HCT116 (cell line): ENCODE measurements around the gene EXOC4. TPM values are rescaled to one million over a fixed set of nuclear protein-coding genes. Genes with fewer than 3 reads are reported as not detected.

Experiments
- ATAC-seq: fragments of 200-7000 bp; cut with Tn5 transposase; 2 replicates; pipeline ENCODE4 v1.9.1; 2020; ENCODE audit warnings: mild to moderate bottlenecking, moderate library complexity
- BruUV-seq: library from RNA; stranded (reverse); fragments of 400-500 nt; replicated peaks from 2 replicates; lab custom pipeline; 2021; lab: Mats Ljungman, UMichigan
- CTCF ChIA-PET: fragments of 300-600 bp; sonication (Branson Sonifier 250); formaldehyde crosslinking; loops from one replicate; lab custom pipeline; 2021; ENCODE audit warnings: antibody characterized with exemption; lab: Charles Lee
- POLR2A ChIA-PET: fragments of 300-600, 350-600 bp; sonication (Branson Sonifier 250); formaldehyde crosslinking; loops from one replicate; lab custom pipeline; 2021; ENCODE audit warnings: antibody characterized with exemption; lab: Charles Lee
- RAD21 ChIA-PET, 2 experiments: fragments of 300-600 bp; sonication (Branson Sonifier 250); formaldehyde crosslinking; loops; one replicate each; lab custom pipeline; 2023; ENCODE audit warnings: low total read pairs in 2 of 2; ENCODE audit not compliant: uncharacterized antibody in 2 of 2, unreplicated experiment in 2 of 2, low non-redundant PET in 1 of 2; lab: Charles Lee
- DNase-seq: peaks from one replicate; pipeline ENCODE4 v3.0.0-alpha.2; 2010; ENCODE audit warnings: low read depth, low spot score
- H2AFZ ChIP-seq: fragments of 200-600 bp; shearing (Covaris generic), sonication (generic); 2 replicates; pipeline ENCODE4 v1.6.1; 2017; ENCODE audit warnings: low read depth, mixed run types, mixed read lengths, antibody characterized with exemption, low read length; ENCODE audit not compliant: poor library complexity, severe bottlenecking
- H3K27ac ChIP-seq: 2 replicates; pipeline ENCODE4 v1.5.1; 2012; ENCODE audit warnings: low read depth, low read length
- H3K27me3 ChIP-seq: fragments of 200-600 bp; sonication (generic); 2 replicates; pipeline ENCODE4 v1.6.1; 2016; ENCODE audit warnings: mixed run types, low read length, mixed read lengths; ENCODE audit not compliant: insufficient read depth
- H3K36me3 ChIP-seq, 2 experiments: fragments of 200-500 bp in 1 of 2; fragments of 200-600 bp in 1 of 2; sonication (Bioruptor generic) in 1 of 2; sonication (generic) in 1 of 2; 2 replicates each; pipeline versions ENCODE4 v1.5.1 to v1.6.1; 2014 to 2016; ENCODE audit warnings: low read length in 2 of 2, inconsistent platforms in 1 of 2, mixed read lengths in 1 of 2, mixed run types in 1 of 2; ENCODE audit not compliant: insufficient read depth in 2 of 2, control insufficient read depth in 1 of 2
- H3K4me1 ChIP-seq, 2 experiments: fragments of 200-600 bp in 1 of 2; sonication (generic) in 1 of 2; 2 replicates each; pipeline versions ENCODE4 v1.5.1 to v1.6.1; 2012 to 2017; ENCODE audit warnings: low read length in 2 of 2, inconsistent platforms in 1 of 2, mild to moderate bottlenecking in 1 of 2, mixed read lengths in 1 of 2, mixed run types in 1 of 2, moderate library complexity in 1 of 2; ENCODE audit not compliant: insufficient read depth in 2 of 2, control insufficient read depth in 1 of 2
- H3K4me2 ChIP-seq: fragments of 200-600 bp; sonication (generic); 2 replicates; pipeline ENCODE4 v1.6.1; 2017; ENCODE audit warnings: mixed run types, low read length, mixed read lengths
- H3K4me3 ChIP-seq, 2 experiments: fragments of 200-600 bp in 1 of 2; sonication (generic) in 1 of 2; replicated peaks in 1 of 2; 2 replicates each; pipeline ENCODE4 v1.5.1; 2011 to 2016; ENCODE audit warnings: low read length in 2 of 2, control low read depth in 1 of 2, low read depth in 1 of 2, mild to moderate bottlenecking in 1 of 2, mixed read lengths in 1 of 2, mixed run types in 1 of 2
- H3K79me2 ChIP-seq: fragments of 200-600 bp; sonication (generic); 2 replicates; pipeline ENCODE4 v1.6.1; 2017; ENCODE audit warnings: mild to moderate bottlenecking, mixed run types, low read length, moderate library complexity, mixed read lengths; ENCODE audit not compliant: insufficient read depth
- H3K9ac ChIP-seq: fragments of 200-600 bp; sonication (generic); 2 replicates; pipeline ENCODE4 v1.6.1; 2016; ENCODE audit warnings: low read length, mixed read lengths
- H3K9me2 ChIP-seq: fragments of 200-600 bp; sonication (generic), shearing (Covaris generic); 2 replicates; pipeline ENCODE4 v1.6.1; 2017; ENCODE audit warnings: mixed run types, mild to moderate bottlenecking, moderate library complexity; ENCODE audit not compliant: insufficient read depth
- H3K9me3 ChIP-seq, 2 experiments: fragments of 200-500 bp in 1 of 2; fragments of 200-600 bp in 1 of 2; sonication (Bioruptor generic) in 1 of 2; sonication (generic) in 1 of 2; 2 replicates each; pipeline ENCODE4 v1.6.1; 2014 to 2017; ENCODE audit warnings: low read length in 2 of 2, mixed read lengths in 2 of 2, inconsistent platforms in 1 of 2, low read depth in 1 of 2, mild to moderate bottlenecking in 1 of 2, mixed run types in 1 of 2, moderate library complexity in 1 of 2; ENCODE audit not compliant: control insufficient read depth in 1 of 2, insufficient read depth in 1 of 2
- H4K20me1 ChIP-seq: fragments of 200-600 bp; sonication (generic), shearing (Covaris generic); 2 replicates; pipeline ENCODE4 v1.6.1; 2017; ENCODE audit warnings: mixed run types, mild to moderate bottlenecking, moderate library complexity; ENCODE audit not compliant: insufficient read depth
- CBX3 ChIP-seq: IDR thresholded peaks from 2 replicates; pipeline ENCODE4 v1.6.1; 2012; ENCODE audit warnings: low read depth
- CEBPB ChIP-seq: IDR thresholded peaks from 2 replicates; pipeline ENCODE4 v1.6.1; 2012; ENCODE audit warnings: low read depth
- CTCF ChIP-seq, 3 experiments: fragments of 200-600 bp in 1 of 3; sonication (generic) in 1 of 3; IDR thresholded peaks in 2 of 3; conservative IDR thresholded peaks in 1 of 3; 2 replicates each; pipeline ENCODE4 v1.5.1; 2012 to 2017; ENCODE audit warnings: low read depth in 2 of 3, low read length in 2 of 3, antibody characterized with exemption in 1 of 3, borderline replicate concordance in 1 of 3, control low read depth in 1 of 3, mild to moderate bottlenecking in 1 of 3, mixed read lengths in 1 of 3, mixed run types in 1 of 3, moderate library complexity in 1 of 3; ENCODE audit not compliant: insufficient read depth in 1 of 3
- EGR1 ChIP-seq: IDR thresholded peaks from 2 replicates; pipeline ENCODE4 v1.6.1; 2012; ENCODE audit warnings: low read depth
- ELF1 ChIP-seq: IDR thresholded peaks from 2 replicates; pipeline ENCODE4 v1.6.1; 2012; ENCODE audit warnings: low read depth, borderline replicate concordance
- EZH2 ChIP-seq: fragments of 200-600 bp; sonication (generic); IDR thresholded peaks from 2 replicates; pipeline ENCODE4 v1.6.1; 2017; ENCODE audit warnings: antibody characterized with exemption, mixed run types
- EZH2phosphoT487 ChIP-seq: fragments of 200-600 bp; IDR thresholded peaks from 2 replicates; pipeline ENCODE4 v1.6.1; 2018; ENCODE audit warnings: antibody characterized with exemption, borderline replicate concordance
- FOSL1 ChIP-seq: IDR thresholded peaks from 2 replicates; pipeline ENCODE4 v1.6.1; 2012; ENCODE audit warnings: low read depth
- JUND ChIP-seq: IDR thresholded peaks from 2 replicates; pipeline ENCODE4 v1.6.1; 2012
- POLR2A ChIP-seq: IDR thresholded peaks from 2 replicates; pipeline ENCODE4 v1.7.0; 2011; ENCODE audit warnings: borderline replicate concordance; ENCODE audit not compliant: insufficient read depth, insufficient read length; ENCODE audit errors: extremely low read depth
- POLR2AphosphoS5 ChIP-seq: IDR thresholded peaks from 2 replicates; pipeline ENCODE4 v1.6.1; 2011; ENCODE audit warnings: mild to moderate bottlenecking, low read depth, low read length, moderate library complexity
- RAD21 ChIP-seq: IDR thresholded peaks from 2 replicates; pipeline ENCODE4 v1.6.1; 2012; ENCODE audit warnings: low read depth, mild to moderate bottlenecking
- REST ChIP-seq: IDR thresholded peaks from 2 replicates; pipeline ENCODE4 v1.6.1; 2012; ENCODE audit warnings: low read depth
- SIN3A ChIP-seq: IDR thresholded peaks from 2 replicates; pipeline ENCODE4 v1.6.1; 2012; ENCODE audit warnings: low read depth
- SP1 ChIP-seq: IDR thresholded peaks from 2 replicates; pipeline ENCODE4 v1.6.1; 2012; ENCODE audit warnings: low read depth
- SRF ChIP-seq: IDR thresholded peaks from 2 replicates; pipeline ENCODE4 v1.6.1; 2012; ENCODE audit warnings: low read depth
- ZBTB33 ChIP-seq: IDR thresholded peaks from 2 replicates; pipeline ENCODE4 v1.6.1; 2011; ENCODE audit warnings: mild to moderate bottlenecking, low read length, moderate library complexity; ENCODE audit not compliant: insufficient replicate concordance; ENCODE audit errors: extremely low read depth
- ZFX ChIP-seq: fragments of 450-650 bp; IDR thresholded peaks from 2 replicates; pipeline ENCODE4 v1.6.1; 2017
- ZNF274 ChIP-seq: fragments of 200-500 bp; sonication (Bioruptor generic); IDR thresholded peaks from 2 replicates; pipeline ENCODE4 v1.6.1; 2014; ENCODE audit warnings: mild to moderate bottlenecking, low read depth, low read length, inconsistent platforms
- intact Hi-C: fragments of 100-400 bp; cut with micrococcal nuclease; formaldehyde crosslinking; loops from 2 replicates; pipeline ENCODE4 v1.10.0; 2022
- total RNA-seq: library from RNA; stranded (reverse); gene quantifications from one replicate; pipeline ENCODE4 v1.2.1, GENCODE V29; 2021; ENCODE audit not compliant: unreplicated experiment

The EXOC4 gene
- total RNA-seq, 1 experiment from 2014 or later, result 40.3 TPM

DNA sequence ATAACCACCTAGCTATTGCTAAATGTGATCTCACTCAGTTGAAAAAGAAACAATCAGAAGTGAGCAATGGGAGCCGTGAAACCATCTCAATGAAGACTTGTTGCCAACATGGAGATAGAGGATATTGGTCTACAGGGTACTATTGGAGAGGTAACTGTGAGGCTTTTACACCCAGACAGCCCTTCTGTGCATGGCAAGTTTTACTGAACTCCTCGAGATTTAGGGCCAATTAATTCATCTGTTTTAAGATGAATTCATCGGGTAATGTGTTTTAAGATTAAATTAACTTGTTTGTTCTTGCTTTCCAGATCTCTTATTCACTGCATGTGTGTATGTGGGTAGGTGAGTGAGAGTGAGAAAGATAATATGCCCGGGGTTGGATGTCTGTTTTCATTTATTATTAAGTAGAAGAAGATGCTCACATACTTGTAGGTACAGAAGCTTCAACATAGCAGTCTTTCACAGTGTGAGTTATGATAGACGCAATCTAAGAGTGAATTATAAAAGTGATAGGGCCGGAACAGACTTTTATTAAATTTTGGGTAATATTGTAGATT lies 323.8 kb downstream of the EXOC4 start:
- Histone ChIP-seq H3K9me3 (no peaks in the 10 kb centered on the region), H3K4me1 (no peaks in the 10 kb centered on the region), H2AFZ (no peak overlapping the region), H3K79me2 (no peaks in the 10 kb centered on the region), H3K36me3 (no peaks in the 10 kb centered on the region), H4K20me1 (no peaks in the 10 kb centered on the region), H3K9ac (no peak overlapping the region), H3K9me2 (no peaks in the 10 kb centered on the region), H3K27me3 (no peaks in the 10 kb centered on the region), H3K4me2 (no peak overlapping the region), H3K4me3 (no peak overlapping the region), H3K27ac (no peak overlapping the region)
- POLR2A ChIA-PET, result no interaction called here
- ATAC-seq (no peak), DNase-seq (no peak)
- BruUV-seq, result no TSS peak
- TF ChIP-seq ELF1 (no peak), EZH2 (no peak), ZFX (no peak), CTCF (IDR thresholded peaks at IDR 0.05 in 2 of 3, conservative IDR thresholded peaks at IDR 0.05 in 1 of 3; ENCODE audit: borderline replicate concordance in 1 of 3, insufficient read depth in 1 of 3, low read depth in 2 of 3, low read length in 2 of 3) (no peak), ZBTB33 (no peak), FOSL1 (no peak), JUND (no peak), ZNF274 (no peak), REST (no peak), CEBPB (no peak), POLR2A (no peak), SP1 (no peak), EZH2phosphoT487 (no peak), SIN3A (no peak), RAD21 (no peak), POLR2AphosphoS5 (no peak), CBX3 (no peak), SRF (no peak), EGR1 (no peak)
- RAD21 ChIA-PET, result no interaction called here
- intact Hi-C loops, result no loop called here
- CTCF ChIA-PET, result no interaction called here
